Mucosa of descending colon (tissue), 3 donors: ENCODE results near the gene COX4I1. TPM values are rescaled to one million over a fixed set of nuclear protein-coding genes. Genes with fewer than 3 reads are reported as not detected.
A peak's percentile ranks its signal among the peaks of the same experiment; 100 is the strongest.

Experiments used
- ATAC-seq: fragments of 200-7000 bp; cut with Tn5 transposase; one replicate; pipeline ENCODE4 v1.9.1; 2020; ENCODE audit warnings: mild to moderate bottlenecking, moderate library complexity
- DNase-seq, 3 donors: peaks; one replicate each; pipeline ENCODE4 v3.0.0-alpha.2; 2020
- H3K36me3 ChIP-seq: fragments of 200-600 bp; one replicate; pipeline ENCODE4 v1.8.0; 2021; ENCODE audit warnings: low read depth, mild to moderate bottlenecking
- H3K4me1 ChIP-seq: fragments of 200-600 bp; one replicate; pipeline ENCODE4 v1.8.0; 2021; ENCODE audit warnings: low read depth, mild to moderate bottlenecking
- H3K4me3 ChIP-seq: fragments of 200-600 bp; one replicate; pipeline ENCODE4 v1.8.0; 2021; ENCODE audit warnings: mild to moderate bottlenecking
- H3K9me3 ChIP-seq: fragments of 200-600 bp; one replicate; pipeline ENCODE4 v1.8.0; 2021; ENCODE audit warnings: mild to moderate bottlenecking
- CTCF ChIP-seq: fragments of 200-600 bp; IDR thresholded peaks from one replicate; pipeline ENCODE4 v1.8.0; 2022; ENCODE audit warnings: antibody characterized with exemption, mild to moderate bottlenecking
- intact Hi-C, 2 donors: fragments of 100-400 bp; cut with DNase I in 1 of 2; cut with micrococcal nuclease in 1 of 2; formaldehyde crosslinking; loops; one replicate each; pipeline versions ENCODE4 v1.11.0 to v1.11.1; 2022; cut with DNase I, micrococcal nuclease
- total RNA-seq, 3 donors: library from RNA; stranded (reverse); fragmentation: NEBNext Ultra II Directional in 2 of 3; extraction: Animal tissue kit (Norgen Biotek cat#: 25700) in 2 of 3; gene quantifications; one replicate each; pipeline versions ENCODE4 v1.2.1 to v1.2.4, GENCODE V29; 2021 to 2023
- donor health status: DM: no; HTN: no; CAD: no; lungs with moderate emphysema.
- donor health status: DM: no; HTN: no; CAD: no.
- donor health status: DM: no; HTN: yes; CAD: no.

COX4I1 gene
- total RNA-seq, 3 donors from 2014 or later = 793 to 1,140 (median 1,020) TPM

- peaks cover 3% of the 10 kb centered on the region for H3K4me1 ChIP-seq
- intact Hi-C loops = no loop called here
- no peaks in the 10 kb centered on the region for H3K9me3 ChIP-seq
- peak; percentile 56 for TF ChIP-seq CTCF
- DNase-seq (peak; percentile 83 to 96 (median 90)), ATAC-seq (peak; percentile 82)
- no peaks in the 10 kb centered on the region for H3K36me3 ChIP-seq
- no peak overlapping the region for H3K4me3 ChIP-seq
Observed at GRCh38 chr16:85819245-85819644, 19.8 kb downstream of the COX4I1 start.

- DNase-seq = peak in 2 of 3 donors; percentile 20 to 45
- ATAC-seq = no peak
- no peaks in the 10 kb centered on the region for H3K36me3 ChIP-seq
Observed at GRCh38 chr16:85819771-85820170, 20.3 kb downstream of the COX4I1 start.

DNA sequence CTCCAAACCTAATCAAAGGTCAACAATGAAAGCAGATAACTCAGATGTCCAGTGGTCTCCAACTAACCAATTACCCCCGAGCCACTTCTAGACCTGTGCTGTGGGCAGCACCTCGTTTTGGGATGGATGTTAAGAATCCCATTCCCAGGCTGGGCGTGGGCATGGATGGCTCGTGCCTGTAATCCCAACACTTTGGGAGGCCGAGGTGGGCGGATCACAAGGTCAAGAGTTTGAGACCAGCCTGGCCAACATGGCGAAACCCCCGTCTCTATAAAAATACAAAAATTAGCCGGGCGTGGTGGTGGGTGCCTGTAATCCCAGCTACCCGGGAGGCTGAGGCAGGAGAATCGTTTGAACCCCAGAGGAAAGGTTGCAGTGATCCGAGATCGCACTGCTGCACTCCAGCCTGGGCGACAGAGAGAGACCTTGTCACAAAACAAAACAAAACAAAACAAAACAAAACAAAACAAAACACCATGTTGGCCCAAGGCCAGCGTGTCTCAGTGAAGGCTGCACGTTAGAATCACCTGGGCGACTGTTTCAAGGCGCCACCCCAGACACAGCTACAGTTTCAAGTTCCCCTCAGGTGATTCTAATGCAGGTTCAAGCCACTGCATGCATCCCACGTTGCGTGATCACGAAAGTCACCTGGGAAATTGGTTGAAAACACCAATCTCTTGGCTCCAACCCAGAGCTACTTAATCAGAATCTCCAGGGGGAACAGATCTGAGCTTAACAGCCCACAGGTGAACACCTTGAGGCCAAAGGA lies 21.3 kb downstream of the COX4I1 start:
- H3K4me3 ChIP-seq = no peak overlapping the region
- ATAC-seq (peak; percentile 25), DNase-seq (peak; percentile 38 to 43 (median 39))
- no peak for TF ChIP-seq CTCF
- H3K4me1 ChIP-seq = peaks cover 3% of the 10 kb centered on the region
- no peaks in the 10 kb centered on the region for H3K36me3 ChIP-seq
- intact Hi-C loops = loop anchor here (5.0 to 10.0 kb wide), 3 partner anchors 167 to 694 kb away; partner anchors contain the start of gene FOXF1 (in 1 of the 2)
- H3K9me3 ChIP-seq = no peaks in the 10 kb centered on the region

More at GRCh38 chr16:85819771-85820170, 20.3 kb downstream of the COX4I1 start:
- no peak for TF ChIP-seq CTCF
- Histone ChIP-seq H3K4me1 (peaks cover 3% of the 10 kb centered on the region), H3K9me3 (no peaks in the 10 kb centered on the region), H3K4me3 (no peak overlapping the region)
- intact Hi-C loops = loop anchor here (5.0 to 10.0 kb wide), 3 partner anchors 168 to 695 kb away; partner anchors contain the start of gene FOXF1 (in 1 of the 2)

- Histone ChIP-seq H3K9me3 (no peaks in the 10 kb centered on the region), H3K36me3 (no peaks in the 10 kb centered on the region), H3K4me1 (peaks cover 3% of the 10 kb centered on the region), H3K4me3 (no peak overlapping the region)
- peak; percentile 84 to 88 (median 84) for DNase-seq
- peak; percentile 96 for ATAC-seq
- TF ChIP-seq CTCF = peak; percentile 96
- intact Hi-C loops = loop anchor here (5.0 to 10.0 kb wide), 3 partner anchors 166 to 693 kb away; partner anchors contain the start of gene FOXF1 (in 1 of the 2)
Observed at GRCh38 chr16:85821390-85822135, 22.1 kb downstream of the COX4I1 start.

- ATAC-seq = no peak
- H3K36me3 ChIP-seq = no peaks in the 10 kb centered on the region
- H3K4me3 ChIP-seq = no peak overlapping the region
- no peaks in the 10 kb centered on the region for H3K9me3 ChIP-seq
- intact Hi-C loops = loop anchor here (5.0 to 10.0 kb wide), 3 partner anchors 165 to 693 kb away; partner anchors contain the start of gene FOXF1 (in 1 of the 2)
- peak in 2 of 3 donors; percentile 22 to 25 for DNase-seq
- no peak for TF ChIP-seq CTCF
- H3K4me1 ChIP-seq = peaks cover 3% of the 10 kb centered on the region
Observed at GRCh38 chr16:85822145-85822544, 22.6 kb downstream of the COX4I1 start.
